K562 (cell line): ENCODE data around the gene ENTREP3. TPM values are rescaled to one million over a fixed set of nuclear protein-coding genes. Genes with fewer than 3 reads are reported as not detected.

ENCODE experiments used
- ATAC-seq: fragments of 200-7000 bp; cut with Tn5 transposase; 3 replicates; pipeline ENCODE4 v1.9.1; 2020; ENCODE audit warnings: moderate library complexity
- BruUV-seq: library from RNA; stranded (reverse); fragments of 400-500 nt; replicated peaks from 2 replicates; lab custom pipeline; 2021; lab: Mats Ljungman, UMichigan
- CTCF ChIA-PET: fragments of 300-600 bp; formaldehyde crosslinking; extraction: SDS; loops from one replicate; lab custom pipeline; 2021; ENCODE audit warnings: low intra/inter-chr PET ratio; lab: Yijun Ruan, JAX
- POLR2A ChIA-PET: fragments of 300-600, 350-650 bp; sonication (Branson Sonifier 250); formaldehyde crosslinking; extraction: SDS; loops from one replicate; lab custom pipeline; 2021; ENCODE audit warnings: antibody characterized with exemption, inconsistent platforms; lab: Yijun Ruan, JAX
- DNase-seq, 4 experiments: peaks; one replicate each; pipeline versions ENCODE4 v3.0.0 to v3.0.0-alpha.2; 2011 to 2018; ENCODE audit warnings: low spot score in 3 of 4, mixed read lengths in 3 of 4; ENCODE audit errors: extremely low read depth in 1 of 4
- FAIRE-seq: peaks from 2 replicates; lab custom pipeline; 2011; peaks lifted over from hg19 to GRCh38; lab: Jason Lieb, UNC
- H2AFZ ChIP-seq: 2 replicates; pipeline ENCODE4 v1.6.0; 2011; ENCODE audit warnings: low read depth, low read length, control low read depth, inconsistent platforms
- H3K27ac ChIP-seq: fragments of 200-600 bp; 3 replicates; pipeline ENCODE4 v1.8.0; 2011; ENCODE audit warnings: low read depth, mild to moderate bottlenecking, control low read depth, inconsistent platforms, low read length, moderate library complexity, mixed read lengths; ENCODE audit errors: extremely low read depth
- H3K27me3 ChIP-seq, 2 experiments: fragments of 300-600 bp in 1 of 2; 2 replicates in 1 of 2; 3 replicates in 1 of 2; pipeline versions ENCODE4 v1.6.0 to v1.8.0; 2011; ENCODE audit warnings: inconsistent platforms in 2 of 2, low read length in 2 of 2, mild to moderate bottlenecking in 1 of 2, mixed read lengths in 1 of 2, moderate library complexity in 1 of 2; ENCODE audit not compliant: control insufficient read depth in 2 of 2, insufficient read depth in 2 of 2
- H3K36me3 ChIP-seq: fragments of 300-600 bp; 3 replicates; pipeline ENCODE4 v1.8.0; 2011; ENCODE audit warnings: mild to moderate bottlenecking, low read length, inconsistent platforms; ENCODE audit not compliant: control insufficient read depth, insufficient read depth
- H3K4me1 ChIP-seq, 2 experiments: fragments of 200-600 bp in 1 of 2; replicated peaks in 1 of 2; 2 replicates in 1 of 2; 3 replicates in 1 of 2; pipeline versions ENCODE4 v1.5.1 to v1.8.0; 2011; ENCODE audit warnings: inconsistent platforms in 2 of 2, low read length in 2 of 2, mild to moderate bottlenecking in 1 of 2, mixed read lengths in 1 of 2, moderate library complexity in 1 of 2; ENCODE audit not compliant: control insufficient read depth in 2 of 2, insufficient read depth in 2 of 2
- H3K4me2 ChIP-seq: 2 replicates; pipeline ENCODE4 v1.6.1; 2011; ENCODE audit warnings: low read length, control low read depth, inconsistent platforms, mixed read lengths; ENCODE audit not compliant: insufficient read depth
- H3K4me3 ChIP-seq: fragments of 200-600 bp; sonication (generic), shearing (Covaris generic); 2 replicates; pipeline ENCODE4 v1.5.1; 2016; ENCODE audit warnings: control low read depth, inconsistent platforms
- H3K79me2 ChIP-seq: fragments of 200-600 bp; 3 replicates; pipeline ENCODE4 v1.8.0; 2011; ENCODE audit warnings: low read length, inconsistent platforms; ENCODE audit not compliant: control insufficient read depth, insufficient read depth
- H3K9ac ChIP-seq, 2 experiments: 2 replicates each; pipeline versions ENCODE4 v1.6.0 to v1.6.1; 2011; ENCODE audit warnings: low read depth in 2 of 2, low read length in 2 of 2, control low read depth in 1 of 2, inconsistent platforms in 1 of 2, mild to moderate bottlenecking in 1 of 2, mixed read lengths in 1 of 2; ENCODE audit not compliant: insufficient read depth in 1 of 2
- H3K9me1 ChIP-seq: one replicate; pipeline ENCODE4 v1.6.0; 2011; ENCODE audit warnings: inconsistent platforms, mild to moderate bottlenecking, low read length, moderate library complexity; ENCODE audit not compliant: control insufficient read depth, insufficient read depth
- H3K9me3 ChIP-seq: replicated peaks from 2 replicates; pipeline ENCODE4 v1.5.1; 2011; ENCODE audit warnings: low read depth, low read length, inconsistent platforms; ENCODE audit not compliant: control insufficient read depth, insufficient read depth
- H4K20me1 ChIP-seq: replicated peaks from 2 replicates; pipeline ENCODE4 v1.6.1; 2011; ENCODE audit warnings: low read length, inconsistent platforms, mixed read lengths; ENCODE audit not compliant: control insufficient read depth, insufficient read depth
- GABPB1 ChIP-seq: sonication (generic); formaldehyde crosslinking; IDR thresholded peaks from 2 replicates; pipeline ENCODE4 v1.8.0; 2022; ENCODE audit warnings: mild to moderate bottlenecking, missing genetic modification reagents
- GATAD2A ChIP-seq: fragments of 450-650 bp; IDR thresholded peaks from 2 replicates; pipeline ENCODE4 v1.6.1; 2017
- POLR2G ChIP-seq: fragments of 200-400 bp; formaldehyde crosslinking; IDR thresholded peaks from 2 replicates; pipeline ENCODE4 v1.6.1; 2017; ENCODE audit warnings: low read depth, mild to moderate bottlenecking, antibody characterized with exemption, low read length, moderate library complexity
- TEAD4 ChIP-seq, 2 experiments: sonication (generic) in 1 of 2; formaldehyde crosslinking in 1 of 2; IDR thresholded peaks; 2 replicates each; pipeline versions ENCODE4 v1.6.1 to v1.8.0; 2012 to 2022; ENCODE audit warnings: borderline replicate concordance in 1 of 2, inconsistent platforms in 1 of 2, low read length in 1 of 2, mild to moderate bottlenecking in 1 of 2, missing genetic modification reagents in 1 of 2
- WGBS: fragments of 100-300 bp; shearing (Covaris generic); methylation state at CpG from one replicate; pipeline ENCODE4 v1.1.6; 2016; ENCODE audit warnings: low coverage, mixed read lengths; ENCODE audit not compliant: insufficient coverage; ENCODE audit errors: missing lambda C conversion rate; 5-methylcytosine and 5-hydroxymethylcytosine counted together
- in situ Hi-C: fragments of 300-500 bp; cut with MboI; formaldehyde crosslinking; loops from 4 replicates; pipeline ENCODE4 v1.15.0; 2018; ENCODE audit warnings: inconsistent platforms, mixed read lengths
- intact Hi-C: fragments of 100-400 bp; cut with micrococcal nuclease; formaldehyde crosslinking; loops from 2 replicates; pipeline ENCODE4 v1.14.2; 2022
- polyA plus RNA-seq, 8 experiments: library from polyadenylated mRNA; depleted of rRNA in 4 of 8; stranded (reverse) in 5 of 8; unstranded in 3 of 8; fragments of >200 nt; fragmentation: Nextera tagmentation in 2 of 8; fragmentation: Illumina TruSeq in 1 of 8; extraction: Ambion mirVana in 2 of 8; extraction: Trizol in 1 of 8; gene quantifications; 2 replicates each; pipeline versions ENCODE4 v1.2.1 to v1.2.3, GENCODE V29; 2011 to 2014; ENCODE audit warnings: inconsistent platforms in 1 of 8, missing spikeins in 1 of 8
- total RNA-seq, 7 experiments: library from RNA; depleted of rRNA in 6 of 7; stranded (reverse); fragments of >200 nt in 6 of 7; fragmentation: Illumina TruSeq in 2 of 7; extraction: Trizol in 2 of 7; gene quantifications; 2 replicates each; pipeline versions ENCODE4 v1.2.1 to v1.2.3, GENCODE V29; 2011 to 2021; ENCODE audit warnings: low replicate concordance in 1 of 7

Gene ENTREP3
- total and polyA plus RNA-seq, 9 of the 15 experiments (the other 6 are each of a cell fraction or from before 2014, with no cell fraction given) = 1.9 to 41.8 (median 5.9) TPM

- DNase-seq = no peak
- Histone ChIP-seq H3K79me2 (peaks cover 14% of the 10 kb centered on the region), H3K4me2 (no peak overlapping the region), H3K4me3 (no peak overlapping the region), H3K9me3 (peaks cover 3% of the 10 kb centered on the region; the same call in 1 of the 2 replicates), H3K9me1 (no peaks in the 10 kb centered on the region), H3K4me1 (peaks cover 19 to 37% of the 10 kb centered on the region in 2 experiments), H4K20me1 (no peaks in the 10 kb centered on the region), H3K27me3 (no peaks in the 10 kb centered on the region), H3K9ac (peak overlapping the region in 1 of 2 experiments; percentile 74; a peak in 2 of 4 replicates), H3K36me3 (peaks cover 8% of the 10 kb centered on the region; the same call in 2 of the 3 replicates), H2AFZ (no peak overlapping the region), H3K27ac (no peak overlapping the region)
- TF ChIP-seq GATAD2A (no peak), TEAD4 (IDR thresholded peaks at IDR 0.05; ENCODE audit: low read length) (no peak), TEAD4 (CRISPR knock-in tag; IDR thresholded peaks at IDR 0.05; ENCODE audit: borderline replicate concordance) (peak; percentile 20; the same call in 1 of the 2 replicates)
- WGBS = 71% methylated on average over 14 of the region's 14 CpGs
- no peak for FAIRE-seq
- in situ Hi-C loops (loop anchor here (5.0 kb wide), 1 partner anchor 392 kb away; no protein-coding TSS in a partner anchor), intact Hi-C loops (no loop called here)
- CTCF ChIA-PET = no interaction called here
- ATAC-seq = no peak
- POLR2A ChIA-PET = no interaction called here
- BruUV-seq = no TSS peak
These were observed 50.2 kb downstream of the ENTREP3 start for GRCh38 chr1:155205035-155205434.

DNA sequence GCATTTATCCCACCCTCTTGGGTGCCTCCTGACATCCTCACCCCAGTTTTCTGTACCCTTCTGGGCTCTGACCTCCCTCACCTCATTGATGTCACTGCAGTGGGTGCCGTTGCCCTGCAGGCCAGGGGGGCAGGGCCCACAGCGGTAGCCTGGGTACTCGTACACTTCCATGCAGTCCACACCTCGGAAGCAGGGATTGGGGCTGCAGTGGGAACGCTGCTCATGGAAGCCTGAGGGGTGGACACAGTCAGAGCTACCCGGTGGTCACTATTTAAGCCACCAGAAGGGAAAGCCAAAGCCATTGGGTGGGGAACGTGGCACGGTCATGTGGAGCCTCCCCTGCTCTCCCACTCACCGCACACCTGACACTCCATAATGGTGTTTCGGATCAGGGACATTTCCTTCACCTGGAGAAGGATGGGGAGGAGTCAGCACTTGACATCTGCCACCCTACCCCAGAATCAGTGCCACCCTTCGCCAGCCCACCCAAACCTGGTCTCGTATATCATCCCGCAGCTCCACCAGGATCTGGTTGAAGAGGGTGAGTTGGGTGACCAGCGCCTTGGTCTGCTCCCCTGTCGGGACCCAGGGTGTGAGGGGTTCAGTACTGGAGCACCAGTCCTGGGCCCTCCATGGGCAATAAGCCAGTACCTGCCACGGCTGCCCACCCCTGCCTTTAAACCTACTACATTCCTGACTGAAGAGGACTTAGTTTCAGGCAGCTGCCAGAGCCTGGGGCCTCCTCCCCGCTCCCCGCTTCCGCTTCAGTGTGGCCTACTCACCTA lies 52.4 kb downstream of the ENTREP3 start:
- Histone ChIP-seq H3K27me3 (no peaks in the 10 kb centered on the region), H2AFZ (no peak overlapping the region), H3K79me2 (no peaks in the 10 kb centered on the region), H3K27ac (no peak overlapping the region), H3K9me1 (no peaks in the 10 kb centered on the region), H3K4me2 (no peak overlapping the region), H3K36me3 (peaks cover 14% of the 10 kb centered on the region; the same call in 2 of the 3 replicates), H3K9me3 (no peaks in the 10 kb centered on the region), H3K4me1 (peaks cover 13 to 22% of the 10 kb centered on the region in 2 experiments), H4K20me1 (no peaks in the 10 kb centered on the region), H3K4me3 (no peak overlapping the region), H3K9ac (peak overlapping the region in 1 of 2 experiments; percentile 82; a peak in 1 of 4 replicates)
- no peak for FAIRE-seq
- intact Hi-C loops (no loop called here), in situ Hi-C loops (no loop called here)
- 0 out of 2 replicates have a peak, but pooled peaks have one; percentile 31 for TF ChIP-seq POLR2G
- no peak for TF ChIP-seq GABPB1 (CRISPR knock-in tag)
- POLR2A ChIA-PET = no interaction called here
- CTCF ChIA-PET = no interaction called here
- BruUV-seq = no TSS peak
- WGBS = 82% methylated on average over 18 of the region's 19 CpGs
- DNase-seq = no peak
- no peak for ATAC-seq
